Activated CD4-positive, alpha-beta T cell treated with anti-CD3 and anti-CD28 coated beads for 36 hours (primary cell): ENCODE results near the gene HMGN3. TPM values are rescaled to one million over a fixed set of nuclear protein-coding genes. Genes with fewer than 3 reads are reported as not detected.
"Not testable (repeated sequence)": the region's sequence is repeated elsewhere in the genome, so short reads cannot be mapped to it uniquely, and the experiment has no call there.

ENCODE experiments used
- ATAC-seq: fragments of 200-7000 bp; cut with Tn5 transposase; one replicate; pipeline ENCODE4 v1.10.0; 2021; ENCODE audit warnings: mild to moderate bottlenecking, moderate library complexity
- CTCF ChIA-PET: fragments of 350-600 bp; sonication (Branson Sonifier 250); formaldehyde crosslinking; loops from one replicate; lab custom pipeline; 2021; ENCODE audit warnings: antibody characterized with exemption; lab: Charles Lee
- POLR2A ChIA-PET: fragments of 350-600 bp; sonication (Branson Sonifier 250); formaldehyde crosslinking; loops from one replicate; lab custom pipeline; 2021; ENCODE audit warnings: antibody characterized with exemption, inconsistent platforms; lab: Charles Lee
- DNase-seq: peaks from one replicate; pipeline ENCODE4 v3.0.0-alpha.2; 2020
- H3K27ac Mint-ChIP-seq: one replicate; pipeline ENCODE4 v1.8.0; 2021; ENCODE audit warnings: mixed read lengths
- H3K27me3 Mint-ChIP-seq: one replicate; pipeline ENCODE4 v1.8.0; 2021; ENCODE audit warnings: mixed read lengths
- H3K36me3 Mint-ChIP-seq: one replicate; pipeline ENCODE4 v1.8.0; 2021; ENCODE audit warnings: low read depth, mixed read lengths
- H3K4me1 Mint-ChIP-seq: one replicate; pipeline ENCODE4 v1.8.0; 2021; ENCODE audit warnings: mixed read lengths
- H3K4me3 Mint-ChIP-seq: one replicate; pipeline ENCODE4 v1.8.0; 2021; ENCODE audit warnings: mild to moderate bottlenecking, moderate library complexity, mixed read lengths
- H3K9me3 Mint-ChIP-seq: one replicate; pipeline ENCODE4 v1.8.0; 2021; ENCODE audit warnings: low read depth, mixed read lengths
- intact Hi-C, 2 experiments: fragments of 100-400 bp; cut with DNase I in 1 of 2; cut with micrococcal nuclease in 1 of 2; formaldehyde crosslinking; loops; one replicate each; pipeline versions ENCODE4 v1.14.2 to v1.15.1; 2022 to 2024; cut with DNase I, micrococcal nuclease
- total RNA-seq, 2 experiments: library from RNA; stranded (reverse); gene quantifications; one replicate each; pipeline ENCODE4 v1.2.3, GENCODE V29; 2021

Gene HMGN3
- 10 to 100 TPM; 44.6 to 48.7 TPM for total RNA-seq

GRCh38 chr6:79234150-79235022, at the start of gene HMGN3:
Gene HMGN3, minus strand, starts transcription at chr6:79234682.
- Mint-ChIP-seq H3K27me3 (peaks cover 2% of the 10 kb centered on the region), H3K36me3 (no peaks in the 10 kb centered on the region), H3K9me3 (no peaks in the 10 kb centered on the region), H3K27ac (peak within 1 kb of the TSS; percentile 92), H3K4me3 (peak within 1 kb of the TSS; percentile 98), H3K4me1 (peaks cover 16% of the 10 kb centered on the region)
- peak; percentile 98 for ATAC-seq
- CTCF ChIA-PET: no interaction called here
- POLR2A ChIA-PET: no interaction called here
- intact Hi-C loops: loop anchor here (1.0 to 10.0 kb wide), 8 partner anchors 100 to 770 kb away; partner anchors contain the start of genes LCA5 (in 2 of the 2), PHIP (in 2 of the 2), IRAK1BP1 (in 1 of the 2) and TTK (in 1 of the 2)
- DNase-seq: peak; percentile 96

DNA sequence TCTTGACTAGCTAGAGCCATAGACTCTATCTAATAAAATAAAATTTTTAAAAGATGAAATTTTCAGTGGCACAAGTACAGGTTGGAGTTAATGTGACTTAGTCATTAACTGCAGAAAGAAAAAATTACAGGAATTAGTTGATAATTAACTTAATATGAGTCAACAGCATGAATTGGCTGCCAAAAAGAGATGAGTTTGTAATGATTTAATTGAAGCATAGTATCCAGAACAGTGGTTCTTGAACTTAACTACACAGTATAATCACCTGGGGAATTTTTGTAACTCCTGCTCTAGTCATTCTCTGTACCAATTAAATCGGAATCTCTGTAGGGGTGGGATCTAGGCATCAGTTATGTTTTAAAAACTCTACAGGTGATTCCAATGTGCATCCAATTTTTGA, 46.3 kb upstream of the HMGN3 start:
- H3K36me3 Mint-ChIP-seq: no peaks in the 10 kb centered on the region
- ChIA-PET POLR2A (no interaction called here), CTCF (interaction anchor here (1.0 kb wide), 1 partner anchor 433 kb away, joined by 3 read pairs; no protein-coding TSS in a partner anchor)
- no peaks in the 10 kb centered on the region for H3K4me1 Mint-ChIP-seq
- H3K27ac Mint-ChIP-seq: no peak overlapping the region
- no peak overlapping the region for H3K4me3 Mint-ChIP-seq
- no peak for ATAC-seq
- no peak for DNase-seq
- intact Hi-C loops: no loop called here
- H3K27me3 Mint-ChIP-seq: peaks cover 14% of the 10 kb centered on the region
- H3K9me3 Mint-ChIP-seq: peaks cover 10% of the 10 kb centered on the region

- ATAC-seq (no peak), DNase-seq (no peak)
- Mint-ChIP-seq H3K4me3 (no peak overlapping the region), H3K27me3 (peaks cover 12% of the 10 kb centered on the region), H3K4me1 (no peaks in the 10 kb centered on the region), H3K36me3 (no peaks in the 10 kb centered on the region), H3K27ac (no peak overlapping the region), H3K9me3 (peaks cover 10% of the 10 kb centered on the region)
- intact Hi-C loops: no loop called here
- ChIA-PET CTCF (no interaction called here), POLR2A (no interaction called here)
These were observed 42.6 kb upstream of the HMGN3 start for GRCh38 chr6:79277109-79277508.

- Mint-ChIP-seq H3K9me3 (no peaks in the 10 kb centered on the region), H3K36me3 (no peaks in the 10 kb centered on the region), H3K27me3 (peaks cover 11% of the 10 kb centered on the region), H3K4me3 (no peak overlapping the region), H3K4me1 (no peaks in the 10 kb centered on the region), H3K27ac (no peak overlapping the region)
- ChIA-PET POLR2A (no interaction called here), CTCF (no interaction called here)
- intact Hi-C loops: no loop called here
- ATAC-seq (no peak), DNase-seq (no peak)
These were observed 35.4 kb upstream of the HMGN3 start for GRCh38 chr6:79269877-79270276.

- Mint-ChIP-seq H3K4me3 (no peak overlapping the region), H3K27me3 (peaks cover 22% of the 10 kb centered on the region), H3K36me3 (no peaks in the 10 kb centered on the region), H3K27ac (no peak overlapping the region), H3K9me3 (no peaks in the 10 kb centered on the region), H3K4me1 (no peaks in the 10 kb centered on the region)
- ChIA-PET POLR2A (no interaction called here), CTCF (no interaction called here)
- DNase-seq: no peak
- ATAC-seq: no peak
- intact Hi-C loops: no loop called here
These were observed 32.6 kb upstream of the HMGN3 start for GRCh38 chr6:79267128-79267527.

- H3K4me1 Mint-ChIP-seq: no peaks in the 10 kb centered on the region
- ChIA-PET POLR2A (no interaction called here), CTCF (interaction anchor here (0.7 to 1.2 kb wide), 2 partner anchors 9 to 35 kb away, joined by 3 read pairs; no protein-coding TSS in a partner anchor)
- H3K4me3 Mint-ChIP-seq: no peak overlapping the region
- ATAC-seq: no peak
- no peak overlapping the region for H3K27ac Mint-ChIP-seq
- intact Hi-C loops: no loop called here
- H3K36me3 Mint-ChIP-seq: no peaks in the 10 kb centered on the region
- H3K9me3 Mint-ChIP-seq: no peaks in the 10 kb centered on the region
- no peak for DNase-seq
- H3K27me3 Mint-ChIP-seq: peaks cover 24% of the 10 kb centered on the region
These were observed 31.6 kb upstream of the HMGN3 start for GRCh38 chr6:79266051-79266450.

GRCh38 chr6:79263359-79263758, 28.9 kb upstream of the HMGN3 start:
- H3K27ac Mint-ChIP-seq: no peak overlapping the region
- ATAC-seq (no peak), DNase-seq (no peak)
- H3K9me3 Mint-ChIP-seq: peaks cover 11% of the 10 kb centered on the region
- H3K36me3 Mint-ChIP-seq: no peaks in the 10 kb centered on the region
- no peak overlapping the region for H3K4me3 Mint-ChIP-seq
- intact Hi-C loops: no loop called here
- ChIA-PET CTCF (no interaction called here), POLR2A (no interaction called here)
- no peaks in the 10 kb centered on the region for H3K4me1 Mint-ChIP-seq
- peaks cover 22% of the 10 kb centered on the region for H3K27me3 Mint-ChIP-seq

GRCh38 chr6:79261666-79262065, 27.2 kb upstream of the HMGN3 start:
- peak; percentile 4 for DNase-seq
- Mint-ChIP-seq H3K9me3 (peaks cover 11% of the 10 kb centered on the region), H3K4me3 (no peak overlapping the region), H3K27ac (no peak overlapping the region), H3K36me3 (no peaks in the 10 kb centered on the region), H3K4me1 (no peaks in the 10 kb centered on the region), H3K27me3 (peaks cover 22% of the 10 kb centered on the region)
- intact Hi-C loops: no loop called here
- POLR2A ChIA-PET: no interaction called here
- no peak for ATAC-seq
- CTCF ChIA-PET: no interaction called here

DNA sequence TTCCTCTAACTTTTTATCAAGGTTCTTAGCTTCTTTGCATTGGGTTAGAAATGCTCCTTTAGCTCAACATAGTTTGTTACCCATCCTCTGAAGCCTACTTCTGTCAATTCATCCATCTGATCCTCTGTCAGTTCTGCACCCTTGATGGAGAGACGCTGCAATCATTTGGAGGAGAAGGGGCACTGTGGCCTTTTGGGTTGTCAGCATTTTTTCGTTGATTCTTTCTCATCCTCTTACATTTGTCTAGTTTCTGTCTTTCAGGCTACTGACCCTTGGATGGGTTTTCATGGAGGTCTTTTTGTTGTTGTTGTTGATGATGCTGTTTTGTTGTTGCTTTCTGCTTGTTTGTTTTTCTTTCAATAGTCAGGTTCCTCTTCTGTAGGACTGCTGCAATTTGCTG, 26.3 kb upstream of the HMGN3 start:
- ATAC-seq (no peak), DNase-seq (no peak)
- H3K36me3 Mint-ChIP-seq: no peaks in the 10 kb centered on the region
- H3K27me3 Mint-ChIP-seq: peaks cover 24% of the 10 kb centered on the region
- peaks cover 14% of the 10 kb centered on the region for H3K9me3 Mint-ChIP-seq
- H3K4me3 Mint-ChIP-seq: no peak overlapping the region
- no peaks in the 10 kb centered on the region for H3K4me1 Mint-ChIP-seq
- H3K27ac Mint-ChIP-seq: no peak overlapping the region
- ChIA-PET POLR2A (no interaction called here), CTCF (no interaction called here)
- intact Hi-C loops: no loop called here

- Mint-ChIP-seq H3K27ac (no peak overlapping the region), H3K27me3 (peaks cover 13% of the 10 kb centered on the region), H3K4me3 (no peak overlapping the region), H3K36me3 (no peaks in the 10 kb centered on the region), H3K9me3 (peaks cover 17% of the 10 kb centered on the region), H3K4me1 (no peaks in the 10 kb centered on the region)
- DNase-seq (peak; percentile 22), ATAC-seq (no peak)
- intact Hi-C loops: no loop called here
- POLR2A ChIA-PET: no interaction called here
- CTCF ChIA-PET: interaction anchor here (1.4 kb wide), 1 partner anchor 9 kb away, joined by 3 read pairs; no protein-coding TSS in a partner anchor
These were observed 23.1 kb upstream of the HMGN3 start for GRCh38 chr6:79257381-79258205.

- POLR2A ChIA-PET, intact Hi-C loops, ATAC-seq, H3K36me3 Mint-ChIP-seq, DNase-seq, H3K27ac Mint-ChIP-seq, H3K4me1 Mint-ChIP-seq, H3K27me3 Mint-ChIP-seq, H3K4me3 Mint-ChIP-seq: not testable (repeated sequence)
- peaks cover 17% of the 10 kb centered on the region for H3K9me3 Mint-ChIP-seq
- CTCF ChIA-PET: interaction anchor here (1.4 kb wide), 1 partner anchor 9 kb away, joined by 3 read pairs; no protein-coding TSS in a partner anchor
These were observed 22.3 kb upstream of the HMGN3 start for GRCh38 chr6:79256770-79257169.
